ENCODE data around the gene OR2AT4.
"Not testable (repeated sequence)": the region's sequence is repeated elsewhere in the genome, so short reads cannot be mapped to it uniquely, and the experiment has no call there.

The OR2AT4 gene

GRCh38 chr11:75096456-75097172 is at the start of gene OR2AT4:
OR2AT4 (minus strand) TSS chr11:75096876.
- no peak for DNase-seq

- DNase-seq, result no peak
Observed at GRCh38 chr11:75145972-75146519, 49.4 kb upstream of the OR2AT4 start.

- no peak for DNase-seq
Observed at GRCh38 chr11:75145196-75145971, 48.7 kb upstream of the OR2AT4 start.

DNA sequence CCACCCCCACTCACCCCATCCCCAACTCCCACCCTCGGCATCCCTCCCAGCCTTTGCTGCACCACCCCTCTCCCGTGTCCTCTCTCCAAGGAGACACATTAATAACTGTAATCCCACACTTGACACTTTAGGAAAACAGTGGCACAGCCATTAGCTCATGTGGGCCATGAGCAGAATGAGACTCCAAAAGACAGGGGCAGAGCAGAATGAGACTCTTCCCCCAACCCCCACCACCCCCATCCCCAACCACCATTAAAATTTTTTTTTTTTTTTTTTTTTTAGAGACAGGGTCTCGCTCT is 48.0 kb upstream of the OR2AT4 start:
- DNase-seq, result no peak

DNA sequence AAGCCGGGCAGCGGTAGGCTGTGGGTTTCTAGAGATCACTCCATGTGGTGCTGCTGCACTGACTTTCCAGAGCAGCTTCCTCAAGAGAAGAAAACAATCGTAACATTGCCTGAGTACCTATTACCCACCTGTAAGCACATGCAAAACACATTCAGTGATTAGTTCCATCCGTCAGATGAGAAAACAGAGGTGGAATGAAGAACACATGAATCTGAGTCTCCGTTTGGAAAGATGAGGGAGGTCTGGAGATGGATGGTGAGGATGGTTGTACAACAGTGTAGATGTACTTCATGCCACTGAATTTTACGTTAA is 46.7 kb upstream of the OR2AT4 start:
- DNase-seq, result no peak

- DNase-seq, result peak in 55 of 58 donors; percentile 10 to 89 (median 60)
Observed at GRCh38 chr11:75142714-75143419, 46.2 kb upstream of the OR2AT4 start.

DNA sequence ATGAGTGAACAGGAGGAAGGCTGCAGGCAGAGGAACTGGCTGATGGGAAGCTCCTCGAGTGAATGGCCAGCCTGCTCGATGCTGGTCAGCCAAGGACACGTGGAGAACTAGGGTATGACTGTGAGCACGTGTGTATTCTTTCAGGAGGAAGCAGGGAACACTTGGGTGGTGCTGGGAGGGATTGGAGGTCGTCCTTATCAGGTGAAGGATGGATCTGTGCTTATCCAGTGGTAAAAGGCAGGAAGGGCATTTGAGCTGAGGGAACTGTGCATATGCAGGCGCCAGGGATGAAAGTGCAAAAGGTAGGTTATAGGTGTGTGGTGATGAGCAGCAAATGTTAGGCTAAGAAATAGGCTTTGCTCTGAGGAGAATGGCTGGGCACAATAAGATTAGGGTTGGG is 44.5 kb upstream of the OR2AT4 start:
- no peak for DNase-seq

- DNase-seq, result peak in 27 of 58 donors; percentile 5 to 72 (median 25)
Observed at GRCh38 chr11:75140269-75141138, 43.8 kb upstream of the OR2AT4 start.

- DNase-seq, result no peak
Observed at GRCh38 chr11:75135651-75136050, 39.0 kb upstream of the OR2AT4 start.

DNA sequence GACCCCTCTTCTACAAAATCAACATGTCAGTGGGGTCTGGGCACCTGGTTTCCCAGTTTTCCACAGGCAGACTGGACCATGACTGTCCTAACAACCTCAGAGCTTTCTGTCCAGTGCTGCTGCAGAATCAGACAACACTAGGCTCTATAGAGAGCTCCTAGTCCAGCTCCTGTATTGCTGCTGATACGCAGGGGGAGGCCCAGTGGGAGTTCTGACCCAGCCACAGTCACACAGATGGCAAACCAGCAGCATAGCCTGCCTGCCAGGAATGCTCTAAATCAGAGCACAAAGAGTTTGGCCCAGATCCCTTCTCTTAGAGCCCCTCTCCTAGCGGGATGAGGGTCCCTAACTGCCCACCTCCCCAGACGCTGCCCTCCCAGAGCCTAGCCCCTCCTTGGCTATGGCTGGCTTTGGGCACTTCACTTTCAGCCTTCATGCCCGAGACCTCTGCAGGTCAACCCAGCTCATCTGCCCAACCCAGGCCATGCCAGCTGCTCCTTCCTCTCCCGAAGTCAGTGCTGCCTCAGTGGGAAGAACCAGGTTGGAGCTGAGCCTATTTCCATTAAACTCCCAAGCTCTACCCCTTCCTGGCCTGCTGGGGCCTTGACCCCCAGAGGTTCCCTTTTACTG is 38.5 kb upstream of the OR2AT4 start:
- no peak for DNase-seq

- DNase-seq, result no peak
Observed at GRCh38 chr11:75133976-75134375, 37.3 kb upstream of the OR2AT4 start.

GRCh38 chr11:75132080-75132479 is 35.4 kb upstream of the OR2AT4 start:
- no peak for DNase-seq

GRCh38 chr11:75126564-75126963 is 29.9 kb upstream of the OR2AT4 start:
- DNase-seq, result no peak

DNA sequence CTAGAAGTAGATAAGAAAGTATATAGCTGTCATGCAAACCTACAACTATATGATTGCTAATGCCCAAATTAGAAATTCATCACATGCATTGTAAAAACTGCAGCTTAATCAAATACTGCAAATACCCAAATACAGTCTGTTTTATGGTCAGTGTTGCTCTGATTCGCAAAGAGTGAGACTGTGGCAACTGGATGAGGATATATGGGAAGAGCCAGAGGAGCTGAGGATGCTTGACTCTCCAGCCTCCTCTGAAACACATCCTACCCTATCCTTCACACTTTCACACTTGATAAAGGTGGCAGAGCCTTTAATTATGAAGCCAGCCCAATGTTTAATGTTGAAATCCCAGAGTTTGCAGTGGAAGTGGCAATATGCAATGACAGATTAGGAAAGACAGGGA is 21.9 kb upstream of the OR2AT4 start:
- no peak for DNase-seq

DNA sequence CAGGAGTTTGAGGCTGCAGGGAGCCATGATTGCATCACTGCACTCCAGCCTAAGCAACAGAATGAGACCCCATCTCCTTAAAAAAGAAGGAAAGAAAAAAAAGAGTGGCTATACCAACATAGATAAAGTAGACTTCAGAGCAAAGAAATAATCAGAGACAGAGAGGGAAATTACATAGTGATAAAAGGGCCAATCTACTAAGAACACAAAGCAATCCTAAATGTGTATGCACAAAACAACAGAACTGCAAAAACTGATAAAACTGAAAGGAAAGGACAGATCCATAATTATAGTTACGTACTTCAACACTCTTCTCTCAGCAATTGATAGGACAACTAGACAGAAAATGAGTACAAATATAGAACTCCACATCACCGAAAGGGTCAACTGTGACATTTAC is 17.8 kb upstream of the OR2AT4 start:
- no peak for DNase-seq

DNA sequence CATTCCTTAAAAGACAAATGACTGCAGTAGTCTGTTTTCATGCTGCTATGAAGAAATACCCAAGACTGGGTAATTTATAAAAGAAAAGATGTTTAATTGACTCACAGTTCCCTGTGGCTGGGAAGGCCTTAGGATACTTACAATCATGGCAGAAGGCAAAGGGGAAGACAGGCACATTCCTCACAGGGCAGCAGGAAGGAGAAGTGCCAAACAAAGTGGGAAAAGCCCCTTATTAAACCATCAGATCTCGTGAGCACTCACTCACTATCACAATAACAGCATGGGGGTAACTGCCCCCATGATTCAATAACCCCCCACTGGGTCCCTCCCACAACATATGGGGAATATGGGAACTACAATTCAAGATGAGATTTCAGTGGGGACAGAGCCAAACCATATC is 16.4 kb upstream of the OR2AT4 start:
- DNase-seq, result no peak

- DNase-seq, result no peak
Observed at GRCh38 chr11:75112200-75112599, 15.5 kb upstream of the OR2AT4 start.

GRCh38 chr11:75107187-75107586 is 10.5 kb upstream of the OR2AT4 start:
- no peak for DNase-seq

DNA sequence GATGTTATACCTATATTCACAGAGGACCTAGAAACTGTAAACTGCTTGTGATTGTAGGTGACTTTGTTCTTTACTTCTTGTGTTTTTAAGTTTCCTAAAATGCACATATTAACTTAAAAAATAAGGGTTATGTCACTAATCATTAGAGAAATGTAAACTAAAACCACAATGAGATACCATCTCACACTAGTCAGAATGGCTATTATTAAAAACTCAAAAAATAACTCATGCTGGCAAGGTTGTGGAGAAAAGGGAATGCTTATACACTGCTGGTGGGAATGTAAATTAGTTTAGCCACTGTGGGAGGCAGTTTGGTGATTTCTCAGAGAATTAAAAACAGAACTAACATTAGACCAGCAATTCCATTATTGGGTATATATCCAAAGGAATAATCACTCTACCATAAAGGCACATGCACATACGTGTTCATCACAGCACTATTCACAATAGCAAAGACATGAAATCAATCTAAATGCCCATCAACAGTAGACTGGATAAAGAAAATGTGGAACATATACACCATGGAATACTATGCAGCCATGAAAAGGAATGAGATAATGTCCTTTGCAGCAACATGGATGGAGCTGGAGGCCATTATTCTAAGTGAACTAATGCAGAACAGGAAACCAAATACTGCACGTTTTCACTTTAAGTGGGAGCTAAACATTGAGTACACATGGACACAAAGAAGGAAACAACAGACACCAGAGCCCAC is 9.4 kb upstream of the OR2AT4 start:
- DNase-seq, result not testable (repeated sequence)

- no peak for DNase-seq
Observed at GRCh38 chr11:75105462-75105925, 8.8 kb upstream of the OR2AT4 start.

All from anterior cingulate cortex (tissue), 58 donors.